HFFc6 (cell line): ENCODE data around the gene CYYR1. TPM values are rescaled to one million over a fixed set of nuclear protein-coding genes. Genes with fewer than 3 reads are reported as not detected.

Source experiments
- DNase-seq: peaks from one replicate; pipeline ENCODE4 v3.0.0-alpha.2; 2018
- H3K27ac Mint-ChIP-seq: 2 replicates; pipeline ENCODE4 v1.8.0; 2020; ENCODE audit warnings: mild to moderate bottlenecking, mixed read lengths
- H3K27me3 Mint-ChIP-seq: 2 replicates; pipeline ENCODE4 v1.8.0; 2021; ENCODE audit warnings: mild to moderate bottlenecking, moderate library complexity, mixed read lengths; ENCODE audit not compliant: insufficient read depth
- H3K36me3 Mint-ChIP-seq: 2 replicates; pipeline ENCODE4 v1.8.0; 2021; ENCODE audit warnings: low read depth, mixed read lengths
- H3K4me1 Mint-ChIP-seq: 2 replicates; pipeline ENCODE4 v1.8.0; 2020; ENCODE audit warnings: low read depth, mixed read lengths
- H3K4me3 Mint-ChIP-seq: 2 replicates; pipeline ENCODE4 v1.8.0; 2020; ENCODE audit warnings: mild to moderate bottlenecking, moderate library complexity, mixed read lengths
- H3K9me3 Mint-ChIP-seq: 2 replicates; pipeline ENCODE4 v1.8.0; 2020; ENCODE audit warnings: mild to moderate bottlenecking, mixed read lengths
- total RNA-seq, 6 experiments: library from RNA; stranded (reverse); fragmentation: NEBNext Ultra II Directional; extraction: Animal tissue kit (Norgen Biotek cat#: 25700); gene quantifications; 2 replicates in 1 of 6; 3 replicates in 5 of 6; pipeline ENCODE4 v1.2.3, GENCODE V29; 2021
- TF ChIP-seq, protein P1 (sequence below): fragments of 200-600 bp; sonication (generic); IDR thresholded peaks from 2 replicates; pipeline ENCODE4 v1.5.0; 2021; ENCODE audit warnings: antibody characterized with exemption, mild to moderate bottlenecking

CYYR1 gene
- total RNA-seq, 6 experiments from 2014 or later, result not detected

- no peaks in the 10 kb centered on the region for H3K27me3 Mint-ChIP-seq
- no peaks in the 10 kb centered on the region for H3K36me3 Mint-ChIP-seq
- no peak overlapping the region for H3K4me3 Mint-ChIP-seq
- peaks cover 12% of the 10 kb centered on the region for H3K9me3 Mint-ChIP-seq
- no peaks in the 10 kb centered on the region for H3K4me1 Mint-ChIP-seq
- no peak for DNase-seq
- TF ChIP-seq, protein P1, sequence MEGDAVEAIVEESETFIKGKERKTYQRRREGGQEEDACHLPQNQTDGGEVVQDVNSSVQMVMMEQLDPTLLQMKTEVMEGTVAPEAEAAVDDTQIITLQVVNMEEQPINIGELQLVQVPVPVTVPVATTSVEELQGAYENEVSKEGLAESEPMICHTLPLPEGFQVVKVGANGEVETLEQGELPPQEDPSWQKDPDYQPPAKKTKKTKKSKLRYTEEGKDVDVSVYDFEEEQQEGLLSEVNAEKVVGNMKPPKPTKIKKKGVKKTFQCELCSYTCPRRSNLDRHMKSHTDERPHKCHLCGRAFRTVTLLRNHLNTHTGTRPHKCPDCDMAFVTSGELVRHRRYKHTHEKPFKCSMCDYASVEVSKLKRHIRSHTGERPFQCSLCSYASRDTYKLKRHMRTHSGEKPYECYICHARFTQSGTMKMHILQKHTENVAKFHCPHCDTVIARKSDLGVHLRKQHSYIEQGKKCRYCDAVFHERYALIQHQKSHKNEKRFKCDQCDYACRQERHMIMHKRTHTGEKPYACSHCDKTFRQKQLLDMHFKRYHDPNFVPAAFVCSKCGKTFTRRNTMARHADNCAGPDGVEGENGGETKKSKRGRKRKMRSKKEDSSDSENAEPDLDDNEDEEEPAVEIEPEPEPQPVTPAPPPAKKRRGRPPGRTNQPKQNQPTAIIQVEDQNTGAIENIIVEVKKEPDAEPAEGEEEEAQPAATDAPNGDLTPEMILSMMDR, result no peak
- no peak overlapping the region for H3K27ac Mint-ChIP-seq
These were observed 8.0 kb downstream of the CYYR1 start for GRCh38 chr21:26565111-26565510.

- TF ChIP-seq, protein P1, result no peak
- Mint-ChIP-seq H3K4me1 (no peaks in the 10 kb centered on the region), H3K27me3 (no peaks in the 10 kb centered on the region), H3K36me3 (no peaks in the 10 kb centered on the region), H3K27ac (no peak overlapping the region), H3K9me3 (peaks cover 9% of the 10 kb centered on the region), H3K4me3 (no peak overlapping the region)
- no peak for DNase-seq
These were observed 9.1 kb downstream of the CYYR1 start for GRCh38 chr21:26563856-26564503.

- no peaks in the 10 kb centered on the region; the same call in 1 of the 2 replicates for H3K36me3 Mint-ChIP-seq
- no peak overlapping the region for H3K4me3 Mint-ChIP-seq
- no peaks in the 10 kb centered on the region for H3K4me1 Mint-ChIP-seq
- peaks cover 10% of the 10 kb centered on the region; the same call in 1 of the 2 replicates for H3K9me3 Mint-ChIP-seq
- TF ChIP-seq, protein P1, result no peak
- no peak for DNase-seq
- H3K27ac Mint-ChIP-seq, result no peak overlapping the region
- H3K27me3 Mint-ChIP-seq, result no peaks in the 10 kb centered on the region; the same call in 1 of the 2 replicates
These were observed 12.5 kb downstream of the CYYR1 start for GRCh38 chr21:26560612-26561011.

DNA sequence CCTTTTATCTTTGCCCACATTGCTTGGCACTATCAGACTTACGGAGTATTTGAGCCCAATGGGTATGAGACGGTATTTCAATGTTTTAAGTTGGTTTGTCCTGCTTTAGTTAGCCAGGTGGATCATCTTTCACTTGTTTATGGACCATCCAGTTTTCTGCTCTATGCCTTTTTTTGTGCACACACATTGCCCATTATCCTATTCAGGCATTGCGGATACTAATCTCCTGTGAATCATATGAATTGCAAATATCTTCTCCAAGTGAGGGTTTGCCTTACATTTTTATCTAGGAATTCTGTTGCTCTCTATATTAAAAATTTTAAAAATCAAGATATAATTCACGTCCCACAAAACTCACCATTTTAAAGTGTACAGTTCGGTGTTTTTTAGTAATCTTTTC, 14.0 kb downstream of the CYYR1 start:
- no peak overlapping the region for H3K27ac Mint-ChIP-seq
- H3K27me3 Mint-ChIP-seq, result no peaks in the 10 kb centered on the region; the same call in 1 of the 2 replicates
- DNase-seq, result no peak
- H3K36me3 Mint-ChIP-seq, result no peaks in the 10 kb centered on the region; the same call in 1 of the 2 replicates
- H3K4me1 Mint-ChIP-seq, result no peaks in the 10 kb centered on the region
- no peak overlapping the region for H3K4me3 Mint-ChIP-seq
- TF ChIP-seq, protein P1, result no peak
- peaks cover 10% of the 10 kb centered on the region; the same call in 1 of the 2 replicates for H3K9me3 Mint-ChIP-seq

DNA sequence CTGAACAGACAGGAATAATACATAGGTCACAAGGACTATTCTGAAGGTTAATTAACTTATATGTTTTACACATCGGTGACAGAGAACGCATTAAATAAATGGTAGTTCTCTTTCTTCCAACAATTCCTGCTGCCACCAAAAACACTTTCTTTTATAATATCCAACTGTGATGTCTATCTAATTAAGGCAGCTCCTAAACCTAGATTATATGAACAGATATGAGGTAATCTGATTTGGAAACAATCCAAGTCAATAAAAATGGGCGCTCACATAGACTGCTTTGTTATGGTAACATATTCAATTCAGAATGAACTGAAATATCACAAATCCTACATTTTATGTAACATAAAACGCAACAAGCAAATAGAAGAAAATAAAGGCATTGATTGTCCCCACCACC, 16.0 kb downstream of the CYYR1 start:
- Mint-ChIP-seq H3K4me3 (no peak overlapping the region), H3K27me3 (no peaks in the 10 kb centered on the region; the same call in 1 of the 2 replicates), H3K9me3 (peaks cover 4% of the 10 kb centered on the region; the same call in 1 of the 2 replicates), H3K4me1 (no peaks in the 10 kb centered on the region), H3K36me3 (no peaks in the 10 kb centered on the region; the same call in 1 of the 2 replicates), H3K27ac (no peak overlapping the region)
- TF ChIP-seq, protein P1, result no peak
- no peak for DNase-seq
